Natural killer cell treated with Interleukin-12 subunit alpha and Interleukin-12 subunit beta and Interleukin-15 and Interleukin-18, amount 100 ng/mL, for 72 hours (primary cell): ENCODE data around the gene SLC31A2. TPM values are rescaled to one million over a fixed set of nuclear protein-coding genes. Genes with fewer than 3 reads are reported as not detected.
"Not testable (repeated sequence)": the region's sequence is repeated elsewhere in the genome, so short reads cannot be mapped to it uniquely, and the experiment has no call there.

Source experiments
- ATAC-seq, 2 donors: fragments of 150-1000 bp; cut with Tn5 transposase in 1 of 2; sonication (Bioruptor Pico), chemical (Tn5 transposase) in 1 of 2; 2 replicates each; pipeline ENCODE4 v1.10.0; 2021
- DNase-seq: peaks from one replicate; pipeline ENCODE4 v3.0.0; 2022; ENCODE audit warnings: low spot score
- H3K27ac Mint-ChIP-seq, 2 donors: 1 replicate in 1 of 2; 2 replicates in 1 of 2; pipeline ENCODE4 v1.8.0; 2022; ENCODE audit warnings: mixed read lengths in 2 of 2, mild to moderate bottlenecking in 1 of 2, moderate library complexity in 1 of 2
- H3K27me3 Mint-ChIP-seq, 2 donors: 1 replicate in 1 of 2; 2 replicates in 1 of 2; pipeline ENCODE4 v1.8.0; 2022; ENCODE audit warnings: mixed read lengths in 2 of 2
- H3K36me3 Mint-ChIP-seq: one replicate; pipeline ENCODE4 v1.8.0; 2022; ENCODE audit warnings: mixed read lengths
- H3K4me1 Mint-ChIP-seq, 2 donors: 1 replicate in 1 of 2; 2 replicates in 1 of 2; pipeline ENCODE4 v1.8.0; 2022; ENCODE audit warnings: low read depth in 2 of 2, mixed read lengths in 2 of 2, mild to moderate bottlenecking in 1 of 2
- H3K4me3 Mint-ChIP-seq: one replicate; pipeline ENCODE4 v1.8.0; 2022; ENCODE audit warnings: mixed read lengths
- H3K9me3 Mint-ChIP-seq: 2 replicates; pipeline ENCODE4 v1.8.0; 2022; ENCODE audit warnings: mixed read lengths
- total RNA-seq, 2 donors: library from RNA; stranded (reverse); gene quantifications; one replicate each; pipeline ENCODE4 v1.2.3, GENCODE V29; 2022

The SLC31A2 gene
- total RNA-seq: 1 to 10 TPM; 4.3 to 4.8 TPM

DNA sequence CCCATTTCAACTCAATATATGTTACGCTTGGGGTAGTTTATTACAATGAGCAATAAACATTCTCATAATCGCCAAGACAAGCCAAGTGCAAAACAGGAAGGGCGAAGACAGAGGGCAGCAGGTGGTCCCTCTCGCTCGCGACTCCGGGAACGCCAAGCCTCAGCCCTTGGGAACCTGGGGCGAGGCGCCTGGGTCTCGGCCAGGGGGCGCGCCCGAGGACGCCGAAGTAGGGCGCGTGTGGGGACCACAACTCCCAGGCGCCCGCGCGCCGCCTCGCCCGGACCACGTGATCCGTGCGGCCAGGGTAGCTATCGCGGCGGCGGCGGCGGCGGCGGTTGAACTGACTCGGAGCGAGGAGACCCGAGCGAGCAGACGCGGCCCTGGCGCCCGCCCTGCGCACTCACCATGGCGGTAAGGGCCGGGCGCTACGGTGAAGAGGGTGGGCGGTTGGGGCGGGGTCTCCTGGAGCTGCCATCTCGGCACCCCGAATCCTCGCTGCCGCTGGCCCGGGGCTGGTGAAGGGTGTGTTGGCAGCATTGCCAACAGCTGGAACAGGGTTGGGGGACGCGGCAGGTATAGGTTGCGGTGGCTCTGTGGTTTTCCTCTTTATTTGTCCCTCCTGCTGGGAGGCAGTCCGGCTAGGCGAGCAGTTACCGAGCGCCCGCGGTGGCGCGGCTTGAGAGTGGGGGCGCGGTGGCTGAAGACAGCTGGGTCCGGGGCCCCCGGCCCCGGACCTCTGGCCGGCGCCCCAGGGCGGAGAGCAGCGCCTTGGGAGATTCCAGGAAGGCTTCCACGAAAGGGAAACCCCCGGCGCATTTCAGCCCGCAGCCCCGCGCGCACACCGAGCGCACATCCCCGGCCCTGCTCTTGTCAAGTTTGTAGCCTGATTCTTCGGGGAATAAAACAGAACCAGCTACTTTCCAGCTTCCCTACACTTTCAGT, at the start of gene SLC31A2:
Gene SLC31A2 (plus strand): TSS at position 338 of the 942 bp plus-strand sequence. CDS start 68 bp downstream, at position 406.
- ATAC-seq (peak; percentile 97), DNase-seq (peak; percentile 88)
- H3K36me3 Mint-ChIP-seq: no peaks in the 10 kb centered on the region
- H3K9me3 Mint-ChIP-seq: no peaks in the 10 kb centered on the region
- peak within 1 kb of the TSS in 1 of 2 donors; percentile 58 for H3K27ac Mint-ChIP-seq
- peaks cover 21 to 24% of the 10 kb centered on the region in 2 donors for H3K4me1 Mint-ChIP-seq
- peak within 1 kb of the TSS; percentile 76 for H3K4me3 Mint-ChIP-seq
- peaks cover 0 to 9% of the 10 kb centered on the region in 2 donors for H3K27me3 Mint-ChIP-seq

GRCh38 chr9:113105345-113105744, 45.5 kb upstream of the SLC31A2 start:
- not testable (repeated sequence) for H3K9me3 Mint-ChIP-seq, DNase-seq, H3K36me3 Mint-ChIP-seq, H3K27ac Mint-ChIP-seq, ATAC-seq, H3K4me1 Mint-ChIP-seq, H3K4me3 Mint-ChIP-seq, H3K27me3 Mint-ChIP-seq

GRCh38 chr9:113111065-113111951, 39.5 kb upstream of the SLC31A2 start:
- ATAC-seq: peak; percentile 79 to 81

DNA sequence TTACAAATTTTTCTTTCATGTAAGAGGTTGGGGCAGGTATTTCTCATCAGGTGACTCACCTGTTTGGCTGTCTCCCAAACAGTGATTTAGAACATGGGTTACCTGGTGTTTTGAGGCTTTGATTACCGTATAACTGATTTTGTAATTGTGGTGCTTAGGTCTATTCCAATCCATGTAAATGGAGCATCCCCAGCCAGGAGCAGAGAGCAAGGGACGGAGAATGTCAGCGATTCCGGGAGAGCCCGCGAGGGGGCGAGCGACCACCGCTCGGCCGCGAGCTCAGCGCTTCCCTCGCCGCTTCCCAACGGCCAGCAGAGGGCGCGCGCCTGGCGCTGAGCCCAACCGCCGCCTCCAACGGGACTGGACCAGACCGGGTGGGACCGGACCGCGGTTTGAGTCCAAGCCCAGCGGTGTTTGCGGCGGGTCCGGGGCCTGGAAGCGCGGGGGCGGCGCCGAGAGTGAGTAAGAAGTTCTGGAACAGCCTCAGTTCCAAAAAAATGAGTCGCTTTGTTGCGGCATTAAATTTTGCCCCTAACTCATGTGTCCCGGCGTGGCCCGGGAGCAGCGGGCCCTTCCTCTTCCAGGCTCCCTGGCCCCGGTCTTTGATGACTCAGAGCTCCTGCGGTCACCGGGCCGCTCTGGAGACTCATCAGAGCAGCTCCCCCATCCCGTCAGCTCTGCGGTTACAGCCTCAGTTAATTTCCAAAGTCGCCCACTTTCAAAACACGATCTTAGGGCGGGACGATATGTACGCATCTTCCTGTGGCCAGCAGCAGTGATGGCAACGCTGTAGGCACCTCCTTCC, 37.9 kb upstream of the SLC31A2 start:
- H3K27ac Mint-ChIP-seq, H3K4me3 Mint-ChIP-seq, H3K4me1 Mint-ChIP-seq, H3K36me3 Mint-ChIP-seq, H3K9me3 Mint-ChIP-seq, DNase-seq, H3K27me3 Mint-ChIP-seq: not testable (repeated sequence)
- peak; percentile 73 to 85 for ATAC-seq

More at GRCh38 chr9:113111065-113111951, 39.5 kb upstream of the SLC31A2 start:
- H3K4me3 Mint-ChIP-seq, H3K27ac Mint-ChIP-seq, H3K9me3 Mint-ChIP-seq, H3K36me3 Mint-ChIP-seq, H3K4me1 Mint-ChIP-seq, H3K27me3 Mint-ChIP-seq, DNase-seq: not testable (repeated sequence)

GRCh38 chr9:113118829-113119228, 32.0 kb upstream of the SLC31A2 start:
- not testable (repeated sequence) for DNase-seq, H3K9me3 Mint-ChIP-seq, H3K27ac Mint-ChIP-seq, H3K4me1 Mint-ChIP-seq, H3K36me3 Mint-ChIP-seq, ATAC-seq, H3K4me3 Mint-ChIP-seq, H3K27me3 Mint-ChIP-seq

DNA sequence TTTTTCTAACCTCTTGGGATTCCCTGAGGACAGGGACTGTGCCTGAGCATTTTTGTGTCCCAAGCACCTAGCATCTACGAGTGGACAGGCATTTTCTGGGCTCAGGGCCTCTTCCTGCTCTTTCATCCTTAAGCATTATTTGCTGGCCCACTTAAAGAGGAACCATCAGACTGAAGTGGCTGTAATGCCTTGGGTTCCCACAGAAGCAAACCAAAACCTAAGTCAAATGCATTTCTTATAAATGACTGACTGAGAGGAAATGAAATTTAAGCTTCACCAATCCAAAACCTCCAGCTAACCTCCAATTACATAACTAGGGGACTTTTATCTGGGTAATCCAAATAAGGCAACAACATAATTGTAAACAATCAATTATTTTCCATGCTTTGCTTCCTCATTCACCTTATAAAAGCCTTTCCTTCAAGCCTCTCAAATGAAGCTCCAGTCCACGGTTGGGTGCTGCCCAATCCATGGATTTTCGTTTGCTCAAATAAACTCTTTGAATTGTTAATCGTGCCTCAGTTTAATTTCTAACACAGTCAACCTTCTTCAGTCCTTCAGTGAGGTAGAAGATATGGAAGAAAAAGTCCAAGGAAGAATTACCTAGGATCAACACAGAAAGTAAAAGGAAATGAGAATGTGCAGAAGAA, 25.3 kb upstream of the SLC31A2 start:
- no peaks in the 10 kb centered on the region for H3K9me3 Mint-ChIP-seq
- no peak overlapping the region for H3K27ac Mint-ChIP-seq
- no peaks in the 10 kb centered on the region for H3K36me3 Mint-ChIP-seq
- DNase-seq (no peak), ATAC-seq (no peak)
- H3K4me3 Mint-ChIP-seq: no peak overlapping the region
- no peaks in the 10 kb centered on the region for H3K4me1 Mint-ChIP-seq
- peaks cover 25 to 42% of the 10 kb centered on the region in 2 donors for H3K27me3 Mint-ChIP-seq

- DNase-seq (no peak), ATAC-seq (no peak)
- Mint-ChIP-seq H3K27me3 (peaks cover 31 to 45% of the 10 kb centered on the region in 2 donors), H3K4me1 (no peaks in the 10 kb centered on the region), H3K4me3 (no peak overlapping the region), H3K27ac (no peak overlapping the region), H3K9me3 (no peaks in the 10 kb centered on the region), H3K36me3 (no peaks in the 10 kb centered on the region)
Observed at GRCh38 chr9:113129466-113129865, 21.3 kb upstream of the SLC31A2 start.

DNA sequence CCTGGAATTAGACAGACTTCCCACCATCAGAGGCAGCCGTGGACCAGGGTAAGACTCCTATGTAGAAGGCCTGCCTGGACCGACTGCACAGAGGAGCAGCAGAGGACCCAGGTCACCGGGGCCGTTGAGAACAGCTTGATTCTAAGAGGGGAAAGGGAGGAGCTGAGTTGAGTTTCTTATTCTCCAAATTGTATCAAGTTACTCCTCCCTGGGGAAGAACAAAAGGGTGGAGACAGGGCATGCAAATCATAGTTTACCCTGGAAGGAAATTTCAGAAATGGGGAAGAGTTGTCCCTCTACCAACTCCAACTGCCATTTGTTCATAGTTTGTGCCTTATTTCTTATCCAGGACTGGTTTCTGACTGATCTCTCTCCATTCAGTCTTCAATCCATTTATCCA, 20.9 kb upstream of the SLC31A2 start:
- no peaks in the 10 kb centered on the region for H3K9me3 Mint-ChIP-seq
- H3K36me3 Mint-ChIP-seq: no peaks in the 10 kb centered on the region
- DNase-seq (no peak), ATAC-seq (no peak)
- no peak overlapping the region for H3K4me3 Mint-ChIP-seq
- H3K27ac Mint-ChIP-seq: no peak overlapping the region
- H3K27me3 Mint-ChIP-seq: peaks cover 31 to 45% of the 10 kb centered on the region in 2 donors
- H3K4me1 Mint-ChIP-seq: no peaks in the 10 kb centered on the region

DNA sequence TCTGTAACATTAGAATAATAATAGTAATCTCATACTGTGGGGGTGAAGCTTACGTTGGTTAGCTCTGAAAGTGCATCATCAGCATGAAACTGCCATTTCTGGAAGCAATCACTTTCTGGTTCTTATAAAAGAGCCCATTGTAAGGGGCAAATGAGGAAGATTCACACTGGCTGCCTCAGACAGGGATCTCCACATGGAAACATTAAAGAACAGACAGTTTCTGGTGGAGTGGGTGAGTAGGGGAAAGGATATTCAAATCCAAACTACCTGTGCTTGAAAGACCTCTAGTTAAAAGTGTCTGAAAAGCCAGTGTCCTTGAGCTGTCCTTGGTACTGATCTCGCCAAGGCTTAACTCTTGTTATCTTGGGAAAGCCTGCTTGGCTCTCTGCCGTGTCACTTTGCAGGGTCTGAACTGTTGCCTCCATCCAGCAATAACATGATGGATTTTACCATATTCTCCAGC, 19.1 kb upstream of the SLC31A2 start:
- H3K4me1 Mint-ChIP-seq: no peaks in the 10 kb centered on the region
- no peak overlapping the region for H3K4me3 Mint-ChIP-seq
- peaks cover 27 to 52% of the 10 kb centered on the region in 2 donors for H3K27me3 Mint-ChIP-seq
- H3K9me3 Mint-ChIP-seq: no peaks in the 10 kb centered on the region
- DNase-seq (no peak), ATAC-seq (no peak)
- no peaks in the 10 kb centered on the region for H3K36me3 Mint-ChIP-seq
- no peak overlapping the region for H3K27ac Mint-ChIP-seq

DNA sequence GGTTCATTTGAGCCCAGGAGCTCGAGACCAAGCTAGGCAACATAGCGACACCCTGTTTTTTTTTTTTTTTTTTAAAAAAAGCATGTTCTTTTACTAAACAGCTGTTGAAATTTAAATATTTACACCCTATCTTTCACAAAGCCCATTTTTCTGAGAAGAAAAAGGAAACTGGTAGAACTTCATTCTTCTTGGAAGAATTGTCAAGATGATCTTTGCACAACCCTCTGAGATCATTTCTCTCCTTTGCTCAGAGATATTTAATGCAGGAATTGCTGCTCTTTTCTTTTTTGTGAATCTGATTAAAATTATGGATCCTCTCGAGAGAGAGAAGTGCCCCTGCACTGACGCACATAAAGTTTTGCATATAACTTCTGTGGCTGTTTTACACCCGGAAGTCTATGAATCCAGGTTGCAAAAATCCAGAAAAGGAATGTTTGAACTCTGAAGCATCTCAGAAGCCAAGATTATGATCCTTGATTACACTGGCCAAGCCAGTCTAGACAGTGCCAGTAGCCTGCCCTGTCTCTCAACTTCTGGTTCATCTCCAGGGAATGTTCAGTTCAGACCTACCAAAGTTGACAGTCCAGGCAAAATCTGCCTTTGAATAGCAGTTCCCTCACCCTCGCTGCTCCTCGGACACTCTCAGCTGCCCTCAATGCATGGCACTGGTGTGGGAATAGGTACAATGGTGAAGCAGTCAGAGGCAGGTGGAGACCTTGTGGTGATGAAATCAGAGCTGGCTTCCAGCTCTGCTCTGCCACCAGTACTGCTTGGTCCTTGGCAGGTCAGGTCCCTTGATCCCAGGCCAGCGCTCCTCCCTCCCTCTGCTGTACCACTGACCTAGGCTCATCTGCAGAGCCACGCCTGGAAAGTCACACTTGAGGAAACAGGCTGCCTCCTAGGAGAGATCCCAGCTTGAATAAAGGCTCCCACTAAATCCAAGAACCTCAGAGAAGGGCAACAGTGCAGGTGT, 13.3 kb upstream of the SLC31A2 start:
- H3K27ac Mint-ChIP-seq: no peak overlapping the region
- no peaks in the 10 kb centered on the region for H3K9me3 Mint-ChIP-seq
- ATAC-seq: peak in 1 of 2 donors; percentile 20
- no peak for DNase-seq
- H3K4me3 Mint-ChIP-seq: no peak overlapping the region
- no peaks in the 10 kb centered on the region for H3K4me1 Mint-ChIP-seq
- H3K27me3 Mint-ChIP-seq: peaks cover 15 to 30% of the 10 kb centered on the region in 2 donors
- no peaks in the 10 kb centered on the region for H3K36me3 Mint-ChIP-seq

DNA sequence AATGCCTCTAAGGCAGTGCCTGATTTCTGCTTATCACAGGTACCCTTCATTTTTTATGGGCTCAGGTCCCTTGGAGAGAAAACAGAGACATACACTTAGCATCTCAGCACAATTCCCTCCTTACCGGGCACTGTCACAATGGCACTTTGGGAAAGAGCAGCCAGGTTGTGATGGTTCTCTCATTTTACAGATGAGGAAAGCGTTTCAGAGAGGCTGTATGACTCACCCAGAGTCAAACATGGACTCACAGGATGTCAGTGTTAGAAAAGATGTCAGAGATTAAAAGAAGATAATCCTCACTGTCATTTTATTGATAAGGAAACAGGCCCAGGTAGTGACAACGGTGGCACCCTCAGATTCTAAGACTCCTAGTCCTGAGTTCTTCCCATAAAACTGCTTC, 12.0 kb upstream of the SLC31A2 start:
- ATAC-seq (no peak), DNase-seq (no peak)
- Mint-ChIP-seq H3K36me3 (no peaks in the 10 kb centered on the region), H3K9me3 (no peaks in the 10 kb centered on the region), H3K4me1 (no peaks in the 10 kb centered on the region), H3K4me3 (no peak overlapping the region), H3K27ac (no peak overlapping the region), H3K27me3 (peaks cover 18 to 24% of the 10 kb centered on the region in 2 donors)

DNA sequence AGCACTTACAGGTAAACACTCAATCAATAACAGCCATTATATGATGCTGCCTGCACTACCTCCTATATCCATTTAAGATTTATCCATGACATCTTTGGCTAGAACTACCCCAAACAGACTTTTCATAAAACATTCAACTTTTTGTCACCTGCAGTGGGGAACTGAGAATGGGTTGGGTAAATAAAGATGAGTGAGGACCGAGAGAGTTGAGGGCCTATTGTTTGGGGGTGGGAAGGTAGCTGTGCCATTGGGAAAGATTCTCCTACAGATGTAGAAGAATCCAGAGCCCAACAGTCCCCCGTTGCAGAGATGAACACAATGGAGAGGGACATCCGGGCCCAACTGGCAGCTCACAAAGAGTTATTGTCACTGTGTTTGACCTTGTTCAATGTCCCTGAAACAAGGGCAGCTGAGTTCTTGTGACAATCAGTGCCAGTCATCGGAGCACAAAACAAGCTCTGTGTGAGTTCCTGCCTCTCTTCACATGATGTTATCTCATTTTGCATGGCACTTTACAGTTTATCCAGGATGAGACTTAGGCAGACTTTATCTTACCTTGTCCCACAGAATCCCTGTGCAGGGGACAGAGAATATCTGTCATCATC, 11.5 kb upstream of the SLC31A2 start:
- H3K36me3 Mint-ChIP-seq: no peaks in the 10 kb centered on the region
- peaks cover 18 to 22% of the 10 kb centered on the region in 2 donors for H3K27me3 Mint-ChIP-seq
- no peak overlapping the region for H3K4me3 Mint-ChIP-seq
- no peak for DNase-seq
- no peak for ATAC-seq
- H3K4me1 Mint-ChIP-seq: no peaks in the 10 kb centered on the region
- no peaks in the 10 kb centered on the region for H3K9me3 Mint-ChIP-seq
- H3K27ac Mint-ChIP-seq: no peak overlapping the region
